Daoy (cell line): ENCODE data around the gene CFAP299. TPM values are rescaled to one million over a fixed set of nuclear protein-coding genes. Genes with fewer than 3 reads are reported as not detected.

ENCODE experiments used
- DNase-seq: peaks from one replicate; pipeline ENCODE4 v3.0.0-alpha.2; 2015; ENCODE audit warnings: low read depth
- total RNA-seq: library from RNA; depleted of rRNA; stranded (reverse); fragments of >200 nt; shearing (Covaris generic); gene quantifications from 2 replicates; pipeline ENCODE4 v1.2.3, GENCODE V29; 2014

The CFAP299 gene
- total RNA-seq, 1 experiment from 2014 or later = 2.5 TPM

DNA sequence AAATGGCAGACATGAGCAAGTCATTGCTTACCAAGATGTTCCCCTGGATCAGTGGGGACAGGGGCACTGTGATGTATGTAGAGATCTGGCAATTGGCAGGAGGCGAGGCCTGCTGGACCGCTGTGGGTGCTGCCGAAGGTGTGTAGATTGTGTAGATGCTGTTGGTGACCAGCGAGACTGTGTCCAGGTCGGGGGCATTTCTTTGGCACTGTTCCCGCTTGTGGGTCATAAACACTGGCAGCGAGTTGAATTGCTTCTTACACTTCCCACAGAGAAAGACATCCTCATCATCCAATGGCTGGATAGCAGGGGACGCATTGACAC, 52.7 kb downstream of the CFAP299 start:
- DNase-seq = no peak

- DNase-seq = no peak
Observed at GRCh38 chr4:80390178-80390577, 54.6 kb downstream of the CFAP299 start.

DNA sequence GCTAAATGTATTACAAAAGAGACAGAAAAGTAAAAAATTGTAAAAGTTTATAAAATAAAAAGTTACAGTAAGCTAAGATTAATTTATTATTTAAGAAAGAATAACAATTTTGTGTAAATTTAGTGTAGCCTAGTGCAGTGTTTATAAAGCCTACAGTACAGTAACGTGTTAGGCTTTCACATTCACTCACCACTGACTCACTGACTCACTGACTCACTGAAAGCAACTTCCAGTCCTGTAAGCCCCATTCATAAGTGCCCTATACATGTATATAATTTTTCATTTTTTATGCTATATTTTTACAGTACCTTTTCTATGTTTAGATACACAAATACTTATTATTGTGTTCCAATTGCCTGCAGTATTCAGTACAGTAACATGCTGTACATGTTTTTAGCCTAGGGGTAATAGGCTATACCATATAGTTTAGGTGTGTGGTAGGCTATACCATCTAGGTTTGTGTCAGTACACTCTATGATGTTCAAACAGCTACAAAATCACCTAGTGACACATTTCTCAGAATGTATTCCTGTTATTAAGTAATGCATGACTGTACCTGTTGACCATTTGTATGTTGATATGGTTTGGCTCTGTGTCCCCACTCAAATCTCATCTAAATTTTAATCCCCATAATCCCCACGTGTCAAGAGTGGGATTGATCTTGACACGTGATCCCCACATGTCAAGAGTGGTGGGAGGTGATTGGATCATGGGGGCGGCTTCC, 57.9 kb downstream of the CFAP299 start:
- DNase-seq = peak; percentile 37

DNA sequence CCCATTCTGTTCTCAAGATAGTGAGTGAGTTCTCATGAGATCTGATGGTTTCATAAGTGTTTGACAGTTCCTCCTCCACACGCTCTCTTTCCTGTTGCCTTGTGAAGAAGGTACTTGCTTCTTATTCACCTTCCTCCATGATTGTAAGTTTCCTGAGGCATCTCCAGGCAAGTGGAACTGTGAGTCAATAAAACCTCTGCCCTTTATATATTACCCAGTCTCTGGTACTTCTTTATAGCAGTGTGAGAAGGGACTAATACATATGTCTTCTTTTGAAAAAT, 58.4 kb downstream of the CFAP299 start:
- DNase-seq = no peak

DNA sequence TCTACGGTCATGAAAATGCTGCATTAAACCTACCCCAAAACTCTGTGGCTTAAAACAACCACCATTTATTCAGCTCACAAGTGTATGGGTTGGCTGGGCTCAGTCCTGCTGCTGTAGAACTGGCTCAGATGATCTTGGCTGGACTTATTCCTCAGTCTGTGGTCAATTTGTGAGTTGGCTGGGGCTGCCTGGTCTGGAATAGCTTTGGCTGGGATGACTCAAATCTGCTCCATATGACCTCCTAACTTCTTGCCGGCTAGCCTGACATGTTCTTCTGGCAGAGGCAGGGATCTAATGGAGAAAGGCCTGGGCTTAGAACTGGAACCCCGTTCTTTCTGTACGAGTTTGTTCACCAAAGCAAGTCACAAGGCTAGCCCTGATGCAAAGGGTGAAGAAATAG, 71.7 kb downstream of the CFAP299 start:
- DNase-seq = no peak

DNA sequence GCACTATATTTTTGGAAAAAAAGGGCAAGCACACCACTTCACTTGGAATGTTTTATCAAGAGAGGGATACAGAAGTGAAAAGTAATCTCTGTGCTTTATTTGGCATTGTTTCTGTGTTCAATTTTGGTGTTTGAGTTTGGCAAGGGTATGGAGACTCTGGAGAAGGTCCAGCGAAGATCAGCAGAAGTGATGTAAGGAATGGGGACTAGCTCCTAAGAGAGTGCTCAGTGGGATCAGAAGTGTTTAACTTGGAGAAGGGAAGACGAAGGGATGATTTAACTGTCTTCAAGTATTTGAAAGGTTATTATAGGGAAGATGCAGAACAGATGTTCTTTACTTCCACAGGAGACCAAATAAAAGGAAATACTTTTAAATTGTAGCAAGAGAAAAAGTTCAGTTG, 74.3 kb downstream of the CFAP299 start:
- no peak for DNase-seq

- no peak for DNase-seq
Observed at GRCh38 chr4:80412322-80412721, 76.8 kb downstream of the CFAP299 start.

GRCh38 chr4:80413086-80413485, 77.6 kb downstream of the CFAP299 start:
- DNase-seq = no peak

DNA sequence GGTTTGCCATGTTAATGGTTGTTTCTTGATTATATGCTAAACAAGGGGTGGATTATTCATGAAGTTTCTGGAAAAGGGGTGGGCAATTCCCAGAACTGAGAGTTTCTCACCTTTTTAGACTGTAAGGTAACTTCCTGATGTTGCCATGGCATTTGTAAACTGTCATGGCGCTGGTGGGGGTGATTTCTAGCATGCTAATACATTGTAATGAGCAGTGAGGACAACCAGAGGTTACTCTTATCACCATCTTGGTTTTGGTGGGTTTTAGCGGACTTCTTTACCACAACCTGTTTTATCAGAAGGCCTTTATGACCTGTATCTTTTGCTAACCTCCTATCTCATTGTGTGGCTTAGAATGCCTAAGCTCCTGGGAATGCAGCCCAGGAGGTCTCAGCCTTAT, 81.5 kb downstream of the CFAP299 start:
- DNase-seq = no peak

- no peak for DNase-seq
Observed at GRCh38 chr4:80419946-80420345, 84.4 kb downstream of the CFAP299 start.

- no peak for DNase-seq
Observed at GRCh38 chr4:80420638-80421037, 85.1 kb downstream of the CFAP299 start.

- DNase-seq = no peak
Observed at GRCh38 chr4:80422727-80423404, 87.3 kb downstream of the CFAP299 start.

DNA sequence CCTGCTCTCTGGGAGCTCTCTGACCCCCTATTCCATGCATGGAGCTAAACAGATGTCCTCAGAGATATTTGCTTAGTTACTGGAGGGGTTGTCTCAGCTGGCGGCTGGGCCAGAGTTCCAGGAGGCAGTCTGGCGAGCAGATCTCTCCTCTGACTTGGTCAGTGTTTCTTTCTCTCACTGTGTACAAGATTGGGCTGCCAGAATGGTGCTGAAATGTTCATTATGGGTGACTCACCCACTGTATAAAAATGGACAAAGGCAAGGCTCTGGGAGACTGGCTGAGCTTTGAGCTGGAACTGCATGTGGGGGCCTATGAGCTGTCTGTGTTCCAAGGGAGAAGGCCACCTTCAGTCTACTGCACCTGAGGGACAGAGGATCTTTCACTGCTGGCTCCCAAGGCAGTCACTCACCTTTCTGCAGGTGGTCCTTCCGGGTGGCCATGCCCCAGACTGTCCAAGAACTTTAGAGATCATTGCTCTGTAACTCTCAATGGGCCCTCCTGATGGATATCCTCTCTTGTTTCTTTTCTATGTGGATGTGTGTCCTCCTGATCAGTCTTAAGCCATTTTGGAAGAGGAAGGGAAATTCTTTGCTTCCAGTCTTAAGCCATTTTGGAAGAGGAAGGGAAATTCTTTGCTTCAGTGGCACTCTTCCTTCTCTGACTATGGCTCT, 88.2 kb downstream of the CFAP299 start:
- DNase-seq = no peak

GRCh38 chr4:80424225-80424581, 88.7 kb downstream of the CFAP299 start:
- no peak for DNase-seq

- DNase-seq = no peak
Observed at GRCh38 chr4:80425124-80426100, 89.9 kb downstream of the CFAP299 start.

- DNase-seq = no peak
Observed at GRCh38 chr4:80431203-80431965, 95.9 kb downstream of the CFAP299 start.

DNA sequence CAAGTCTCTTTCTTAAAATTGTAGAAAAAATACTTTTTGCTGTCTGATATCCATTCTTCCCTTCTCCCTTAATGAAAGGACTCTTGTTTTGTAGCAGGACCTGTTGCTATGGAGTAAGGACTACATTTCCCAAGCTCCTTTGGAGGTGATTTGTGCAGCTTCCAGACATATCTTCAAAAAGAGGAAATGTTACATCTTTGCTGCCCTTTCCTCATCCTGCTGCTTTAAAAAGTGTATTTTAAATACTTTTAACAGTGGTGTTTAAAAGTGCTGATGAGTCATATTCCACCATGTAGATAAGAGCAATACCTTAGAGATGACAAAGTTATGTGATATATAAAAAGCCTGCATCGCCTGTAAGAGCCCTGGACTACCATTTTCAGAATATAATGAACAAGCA, 98.7 kb downstream of the CFAP299 start:
- DNase-seq = no peak

GRCh38 chr4:80438016-80438415, 102.5 kb downstream of the CFAP299 start:
- no peak for DNase-seq

DNA sequence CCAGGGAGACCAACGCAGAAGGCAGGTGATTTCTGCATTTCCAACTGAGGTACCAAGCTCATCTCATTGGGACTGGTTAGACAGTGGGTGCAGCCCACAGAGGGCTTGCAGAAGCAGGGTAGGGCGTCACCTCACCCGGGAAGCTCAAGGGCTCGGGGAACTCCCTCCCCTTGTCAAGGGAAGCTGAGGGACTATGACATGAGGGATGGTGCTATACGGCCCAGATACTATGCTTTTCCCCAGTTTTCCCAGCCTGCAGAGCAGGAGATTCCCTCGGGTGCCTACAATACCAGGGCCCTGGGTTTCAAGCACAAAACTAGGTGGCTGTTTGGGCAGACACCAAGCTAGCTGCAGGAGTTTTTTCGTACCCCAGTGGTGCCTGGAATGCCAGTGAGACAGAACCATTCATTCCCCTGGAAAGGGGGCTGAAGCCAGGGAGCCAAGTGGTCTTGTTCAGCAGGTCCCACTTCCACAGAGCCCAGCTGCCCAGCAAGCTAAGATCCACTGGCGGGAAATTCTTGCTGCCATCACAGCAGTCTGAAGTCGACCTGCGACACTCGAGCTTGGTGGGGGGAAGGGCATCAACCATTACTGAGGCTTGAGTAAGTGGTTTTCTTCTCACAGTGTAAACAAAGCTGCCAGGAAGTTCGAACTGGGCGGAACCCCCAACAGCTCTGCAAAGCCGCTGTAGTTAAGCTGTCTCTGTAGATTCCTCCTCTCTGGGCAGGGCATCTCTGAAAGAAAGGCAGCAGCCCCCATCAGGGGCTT, 103.9 kb downstream of the CFAP299 start:
- peak; percentile 27 for DNase-seq

GRCh38 chr4:80446248-80446647, 110.7 kb downstream of the CFAP299 start:
- DNase-seq = no peak

DNA sequence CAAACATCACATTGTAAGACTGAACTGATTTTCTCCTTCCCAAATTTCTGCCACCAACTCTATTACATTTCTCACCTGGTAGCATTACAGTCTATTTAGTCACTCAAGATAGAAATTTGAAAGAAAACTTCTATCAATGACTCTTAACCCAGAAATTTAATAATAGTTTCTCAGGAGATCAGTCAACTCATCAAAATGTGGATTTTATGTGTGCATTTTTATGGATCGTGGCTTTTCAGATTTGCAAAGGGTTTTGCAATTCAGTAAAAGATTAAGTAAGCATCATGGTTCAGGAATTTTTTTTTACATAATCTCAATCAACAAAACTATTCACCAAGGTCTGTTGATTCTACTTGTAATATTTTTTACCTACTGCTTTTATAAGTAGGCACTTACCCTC, 111.1 kb downstream of the CFAP299 start:
- no peak for DNase-seq
